Testis (tissue), 3 donors: ENCODE data around the gene HERC2. TPM values are rescaled to one million over a fixed set of nuclear protein-coding genes. Genes with fewer than 3 reads are reported as not detected.

Experiments
- DNase-seq: peaks from one replicate; pipeline ENCODE4 v3.0.0-alpha.2; 2019
- H3K27ac ChIP-seq, 2 donors: fragments of 200-600 bp; sonication (generic); one replicate each; pipeline ENCODE4 v1.5.1; 2019
- H3K27me3 ChIP-seq: fragments of 200-600 bp; sonication (generic); one replicate; pipeline ENCODE4 v1.5.1; 2019
- H3K36me3 ChIP-seq: fragments of 200-600 bp; sonication (generic); one replicate; pipeline ENCODE4 v1.5.1; 2017; ENCODE audit warnings: low read depth; ENCODE audit errors: missing control alignments
- H3K4me1 ChIP-seq: fragments of 200-600 bp; sonication (generic); one replicate; pipeline ENCODE4 v1.5.1; 2019
- H3K4me3 ChIP-seq, 2 donors: fragments of 200-600 bp; sonication (generic); one replicate each; pipeline ENCODE4 v1.5.1; 2017 to 2019
- H3K9me3 ChIP-seq: fragments of 200-600 bp; sonication (generic); one replicate; pipeline ENCODE4 v1.5.1; 2017
- POLR2A ChIP-seq: fragments of 450-650 bp; IDR thresholded peaks from one replicate; pipeline ENCODE4 v1.6.1; 2017; ENCODE audit warnings: antibody characterized with exemption, mild to moderate bottlenecking, moderate library complexity
- WGBS, 2 donors: methylation state at CpG; one replicate each; pipeline ENCODE4 v1.1.5; 2018; 5-methylcytosine and 5-hydroxymethylcytosine counted together
- intact Hi-C: fragments of 100-400 bp; cut with DNase I; formaldehyde crosslinking; loops from one replicate; pipeline ENCODE4 v1.15.1; 2023; ENCODE audit warnings: low total_unique reads
- polyA plus RNA-seq: library from polyadenylated mRNA; stranded (reverse); fragments of 350-450 nt; fragmentation: Illumina TruSeq; extraction: RNeasy Lipid Tissue Mini Kit (QIAGEN cat#74804); gene quantifications from one replicate; pipeline ENCODE4 v1.2.3, GENCODE V29; 2014; ENCODE audit warnings: low read depth, low replicate concordance; ENCODE audit not compliant: insufficient read depth
- total RNA-seq, 2 donors: library from RNA; depleted of rRNA; stranded (reverse); fragments of >200 nt; gene quantifications; one replicate each; pipeline ENCODE4 v1.2.3, GENCODE V29; 2016
- TF ChIP-seq, protein P1 (sequence below), 3 experiments: fragments of 450-650 bp in 2 of 3; fragments of 200-600 bp in 1 of 3; sonication (generic) in 1 of 3; IDR thresholded peaks; one replicate each; pipeline ENCODE4 v1.5.1; 2016 to 2019; ENCODE audit warnings: antibody characterized with exemption in 3 of 3, mild to moderate bottlenecking in 2 of 3, moderate library complexity in 1 of 3

HERC2 gene
- total and polyA plus RNA-seq, 3 donors from 2014 or later = 45.6 to 113 (median 78.2) TPM

GRCh38 chr15:28272587-28272986, 49.4 kb downstream of the HERC2 start:
- 91 to 94% methylated on average over 8 of the region's 8 CpGs for WGBS, 2 donors
- Histone ChIP-seq H3K9me3 (no peaks in the 10 kb centered on the region), H3K36me3 (no peaks in the 10 kb centered on the region), H3K4me1 (no peaks in the 10 kb centered on the region), H3K4me3 (no peak overlapping the region), H3K27ac (no peak overlapping the region), H3K27me3 (no peaks in the 10 kb centered on the region)
- intact Hi-C loops = no loop called here
- DNase-seq = no peak
- no peak for TF ChIP-seq POLR2A
- TF ChIP-seq, protein P1, sequence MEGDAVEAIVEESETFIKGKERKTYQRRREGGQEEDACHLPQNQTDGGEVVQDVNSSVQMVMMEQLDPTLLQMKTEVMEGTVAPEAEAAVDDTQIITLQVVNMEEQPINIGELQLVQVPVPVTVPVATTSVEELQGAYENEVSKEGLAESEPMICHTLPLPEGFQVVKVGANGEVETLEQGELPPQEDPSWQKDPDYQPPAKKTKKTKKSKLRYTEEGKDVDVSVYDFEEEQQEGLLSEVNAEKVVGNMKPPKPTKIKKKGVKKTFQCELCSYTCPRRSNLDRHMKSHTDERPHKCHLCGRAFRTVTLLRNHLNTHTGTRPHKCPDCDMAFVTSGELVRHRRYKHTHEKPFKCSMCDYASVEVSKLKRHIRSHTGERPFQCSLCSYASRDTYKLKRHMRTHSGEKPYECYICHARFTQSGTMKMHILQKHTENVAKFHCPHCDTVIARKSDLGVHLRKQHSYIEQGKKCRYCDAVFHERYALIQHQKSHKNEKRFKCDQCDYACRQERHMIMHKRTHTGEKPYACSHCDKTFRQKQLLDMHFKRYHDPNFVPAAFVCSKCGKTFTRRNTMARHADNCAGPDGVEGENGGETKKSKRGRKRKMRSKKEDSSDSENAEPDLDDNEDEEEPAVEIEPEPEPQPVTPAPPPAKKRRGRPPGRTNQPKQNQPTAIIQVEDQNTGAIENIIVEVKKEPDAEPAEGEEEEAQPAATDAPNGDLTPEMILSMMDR (IDR thresholded peaks at IDR 0.05) = no peak

DNA sequence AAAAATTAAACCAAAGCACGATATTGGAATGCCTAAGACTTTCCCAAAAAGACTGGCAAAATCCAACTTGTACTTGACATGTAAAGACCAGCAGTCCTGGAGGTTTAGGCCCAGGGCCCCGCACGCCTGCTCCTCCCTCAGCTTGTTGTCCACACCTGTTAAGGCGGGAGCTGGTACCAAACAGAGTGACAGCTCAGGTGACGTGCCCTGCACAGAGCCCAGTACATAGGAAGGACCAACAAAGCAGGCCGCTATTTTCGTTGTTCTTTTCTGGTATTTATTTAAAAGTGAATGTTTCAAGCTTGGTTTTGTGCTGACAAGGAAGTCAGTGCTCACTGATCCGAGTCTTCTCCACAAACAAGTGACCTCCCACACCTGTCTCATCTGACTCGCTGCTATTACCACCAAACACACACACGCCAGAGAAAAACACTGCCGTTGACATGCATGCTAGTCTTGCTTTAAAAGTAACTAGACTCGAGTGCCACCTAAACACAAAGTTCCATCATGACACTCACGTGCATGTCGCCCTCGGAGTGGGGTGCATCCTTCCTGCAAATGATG, 50.2 kb downstream of the HERC2 start:
- Histone ChIP-seq H3K9me3 (no peaks in the 10 kb centered on the region), H3K27me3 (no peaks in the 10 kb centered on the region), H3K4me1 (no peaks in the 10 kb centered on the region), H3K27ac (no peak overlapping the region), H3K4me3 (no peak overlapping the region), H3K36me3 (no peaks in the 10 kb centered on the region)
- intact Hi-C loops = no loop called here
- no peak for DNase-seq
- 92 to 94% methylated on average over 15 of the region's 15 CpGs for WGBS, 2 donors
- TF ChIP-seq, protein P1 (IDR thresholded peaks at IDR 0.05) = no peak
- TF ChIP-seq POLR2A = no peak

DNA sequence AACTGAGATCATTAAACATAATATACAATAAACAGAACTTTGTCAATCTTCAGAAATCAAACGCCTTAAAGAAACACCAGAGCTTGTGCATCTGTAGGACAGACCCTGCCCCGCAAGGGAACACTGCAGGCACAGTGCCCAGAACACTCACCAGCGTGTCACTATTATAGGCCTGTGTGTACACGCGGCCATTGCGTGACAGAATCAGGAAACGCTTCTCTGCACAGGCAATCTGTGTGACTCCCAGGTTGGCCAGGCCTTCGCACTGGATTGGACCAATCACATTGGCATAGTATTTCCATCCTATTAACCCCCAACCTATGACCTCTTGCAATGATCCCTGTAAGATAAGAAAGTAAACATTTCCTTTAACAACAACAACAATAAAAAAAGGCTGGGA, 52.9 kb downstream of the HERC2 start:
- Histone ChIP-seq H3K9me3 (no peaks in the 10 kb centered on the region), H3K4me1 (no peaks in the 10 kb centered on the region), H3K4me3 (no peak overlapping the region), H3K36me3 (no peaks in the 10 kb centered on the region), H3K27me3 (no peaks in the 10 kb centered on the region), H3K27ac (no peak overlapping the region)
- DNase-seq = no peak
- intact Hi-C loops = no loop called here
- WGBS, 2 donors = 84 to 86% methylated on average over 8 of the region's 8 CpGs
- TF ChIP-seq, protein P1 (IDR thresholded peaks at IDR 0.05) = no peak
- TF ChIP-seq POLR2A = no peak

DNA sequence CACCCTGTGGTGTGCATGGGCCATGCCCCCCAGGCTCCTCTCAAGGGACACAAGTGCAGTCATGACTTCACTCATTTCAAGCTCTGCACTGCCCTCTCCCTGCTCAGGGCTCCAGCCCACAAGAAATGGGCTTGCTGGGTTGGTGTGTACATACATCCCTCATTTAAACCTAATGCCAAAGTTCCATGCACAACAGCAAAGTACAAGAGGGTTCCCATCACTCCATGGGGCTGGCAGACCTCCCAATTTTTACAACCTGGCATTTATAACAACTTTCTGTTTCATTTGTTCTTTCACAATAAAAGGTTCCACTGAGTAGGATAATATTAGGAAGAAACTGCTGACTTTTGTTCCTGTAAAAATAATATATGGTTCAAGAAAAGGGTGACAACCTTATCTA, 54.3 kb downstream of the HERC2 start:
- no peak for DNase-seq
- no peaks in the 10 kb centered on the region for H3K36me3 ChIP-seq
- H3K9me3 ChIP-seq = no peaks in the 10 kb centered on the region
- no peaks in the 10 kb centered on the region for H3K27me3 ChIP-seq
- no peak overlapping the region for H3K27ac ChIP-seq
- intact Hi-C loops = no loop called here
- no peaks in the 10 kb centered on the region for H3K4me1 ChIP-seq
- TF ChIP-seq, protein P1 (IDR thresholded peaks at IDR 0.05) = no peak
- TF ChIP-seq POLR2A = no peak
- H3K4me3 ChIP-seq = no peak overlapping the region

GRCh38 chr15:28265334-28266019, 56.5 kb downstream of the HERC2 start:
- Histone ChIP-seq H3K36me3 (no peaks in the 10 kb centered on the region), H3K27me3 (no peaks in the 10 kb centered on the region), H3K4me1 (no peaks in the 10 kb centered on the region), H3K27ac (no peak overlapping the region), H3K9me3 (no peaks in the 10 kb centered on the region), H3K4me3 (no peak overlapping the region)
- TF ChIP-seq, protein P1 (IDR thresholded peaks at IDR 0.05) = no peak
- TF ChIP-seq POLR2A = no peak
- WGBS, 2 donors = 91 to 92% methylated on average over 29 of the region's 29 CpGs
- DNase-seq = no peak
- intact Hi-C loops = no loop called here
